GM19043 (cell line): Measurements from ENCODE around the gene ANKRD30A.
"Not testable (repeated sequence)": the region's sequence is repeated elsewhere in the genome, so short reads cannot be mapped to it uniquely, and the experiment has no call there.

ENCODE experiments used
- ATAC-seq: cut with Tn5 transposase; IDR thresholded peaks from one replicate; pipeline ENCODE4 v1.9.1; 2021; ENCODE audit warnings: low read depth; ENCODE audit not compliant: unreplicated experiment

ANKRD30A gene, protein sequence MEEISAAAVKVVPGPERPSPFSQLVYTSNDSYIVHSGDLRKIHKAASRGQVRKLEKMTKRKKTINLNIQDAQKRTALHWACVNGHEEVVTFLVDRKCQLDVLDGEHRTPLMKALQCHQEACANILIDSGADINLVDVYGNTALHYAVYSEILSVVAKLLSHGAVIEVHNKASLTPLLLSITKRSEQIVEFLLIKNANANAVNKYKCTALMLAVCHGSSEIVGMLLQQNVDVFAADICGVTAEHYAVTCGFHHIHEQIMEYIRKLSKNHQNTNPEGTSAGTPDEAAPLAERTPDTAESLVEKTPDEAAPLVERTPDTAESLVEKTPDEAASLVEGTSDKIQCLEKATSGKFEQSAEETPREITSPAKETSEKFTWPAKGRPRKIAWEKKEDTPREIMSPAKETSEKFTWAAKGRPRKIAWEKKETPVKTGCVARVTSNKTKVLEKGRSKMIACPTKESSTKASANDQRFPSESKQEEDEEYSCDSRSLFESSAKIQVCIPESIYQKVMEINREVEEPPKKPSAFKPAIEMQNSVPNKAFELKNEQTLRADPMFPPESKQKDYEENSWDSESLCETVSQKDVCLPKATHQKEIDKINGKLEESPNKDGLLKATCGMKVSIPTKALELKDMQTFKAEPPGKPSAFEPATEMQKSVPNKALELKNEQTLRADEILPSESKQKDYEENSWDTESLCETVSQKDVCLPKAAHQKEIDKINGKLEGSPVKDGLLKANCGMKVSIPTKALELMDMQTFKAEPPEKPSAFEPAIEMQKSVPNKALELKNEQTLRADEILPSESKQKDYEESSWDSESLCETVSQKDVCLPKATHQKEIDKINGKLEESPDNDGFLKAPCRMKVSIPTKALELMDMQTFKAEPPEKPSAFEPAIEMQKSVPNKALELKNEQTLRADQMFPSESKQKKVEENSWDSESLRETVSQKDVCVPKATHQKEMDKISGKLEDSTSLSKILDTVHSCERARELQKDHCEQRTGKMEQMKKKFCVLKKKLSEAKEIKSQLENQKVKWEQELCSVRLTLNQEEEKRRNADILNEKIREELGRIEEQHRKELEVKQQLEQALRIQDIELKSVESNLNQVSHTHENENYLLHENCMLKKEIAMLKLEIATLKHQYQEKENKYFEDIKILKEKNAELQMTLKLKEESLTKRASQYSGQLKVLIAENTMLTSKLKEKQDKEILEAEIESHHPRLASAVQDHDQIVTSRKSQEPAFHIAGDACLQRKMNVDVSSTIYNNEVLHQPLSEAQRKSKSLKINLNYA (N-terminal part only)

DNA sequence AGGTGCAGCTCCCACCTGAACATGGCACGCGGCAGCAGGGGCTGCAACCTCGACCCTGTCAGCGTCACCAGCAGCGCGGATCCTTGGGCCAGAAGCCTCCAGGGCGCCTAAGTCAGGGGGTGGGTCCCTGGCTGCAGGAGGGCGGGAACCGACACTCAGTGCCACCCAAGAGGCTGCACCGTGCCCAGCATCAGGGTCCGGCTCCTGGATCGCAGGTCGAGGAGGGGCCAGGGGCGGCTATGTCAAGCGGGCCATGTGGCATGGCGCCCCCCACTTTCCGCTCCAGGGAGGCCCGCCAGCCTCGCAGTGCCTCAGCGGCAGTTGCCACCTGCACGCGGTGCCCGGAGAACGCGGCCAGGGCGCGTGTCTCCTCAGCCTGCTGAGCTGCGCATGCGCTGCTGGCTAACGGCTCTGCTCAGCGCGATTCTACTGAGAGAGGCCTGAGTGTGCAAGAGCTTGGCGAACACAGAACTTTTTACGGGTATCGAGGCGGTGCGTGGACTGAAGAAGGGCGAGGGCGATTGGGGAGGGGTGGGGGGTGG is at the start of gene ANKRD30A:
Gene ANKRD30A, plus strand, starts transcription at position 408 of the 542 bp plus-strand sequence. CDS start 190 bp downstream, outside the sequence.
- ATAC-seq: no peak

DNA sequence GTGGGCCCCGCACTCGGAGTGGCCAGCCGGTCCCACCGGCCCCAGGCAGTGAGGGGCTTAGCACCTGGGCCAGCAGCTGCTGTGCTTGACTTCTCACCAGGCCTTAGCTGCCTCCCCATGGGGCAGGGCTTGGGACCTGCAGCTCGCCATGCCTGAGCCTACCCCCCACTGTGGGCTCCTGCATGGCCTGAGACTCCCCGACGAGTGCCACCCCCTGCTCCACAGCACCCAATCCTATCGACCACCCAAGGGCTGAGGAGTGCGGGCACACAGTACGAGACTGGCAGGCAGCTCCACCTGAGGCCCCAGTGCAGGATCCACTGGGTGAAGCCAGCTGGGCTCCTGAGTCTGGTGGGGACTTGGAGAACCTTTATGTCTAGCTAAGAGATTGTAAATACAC is 49.3 kb upstream of the ANKRD30A start:
- ATAC-seq: not testable (repeated sequence)

DNA sequence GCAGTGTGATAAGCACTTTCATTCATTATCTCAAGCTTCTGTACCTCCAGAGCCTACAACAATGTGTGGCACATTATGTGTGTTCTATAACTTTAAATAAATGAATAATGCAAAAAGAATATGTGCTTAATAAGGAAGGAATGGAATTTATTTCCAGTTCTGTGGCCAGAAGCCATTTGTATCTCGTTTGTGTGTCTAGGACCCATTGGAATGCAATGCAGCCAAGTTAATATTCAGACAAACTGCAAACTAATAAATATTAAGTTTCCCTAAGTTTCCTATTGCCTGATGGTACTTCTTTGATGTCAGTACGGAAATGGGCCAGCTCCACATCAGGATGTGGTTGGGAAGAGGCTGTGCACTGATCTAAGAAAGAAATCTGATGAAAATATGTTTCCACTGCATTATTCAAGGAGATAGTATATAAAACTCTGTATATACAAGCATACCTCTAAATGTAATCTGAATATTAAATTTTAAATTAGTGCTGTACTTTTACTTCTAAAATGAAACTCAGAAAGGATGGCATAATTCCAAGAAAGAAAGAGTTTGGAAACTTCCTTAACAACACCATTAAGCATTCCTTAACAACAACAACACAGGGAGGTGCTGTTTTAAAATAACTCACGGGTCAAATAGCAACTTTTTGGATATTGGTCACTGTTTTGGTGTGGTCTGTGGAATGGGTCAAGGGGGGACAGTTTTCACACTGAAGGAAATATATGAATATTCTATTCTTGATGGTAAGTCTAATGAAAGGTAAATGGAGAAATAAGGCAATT is 29.4 kb upstream of the ANKRD30A start:
- ATAC-seq: no peak

DNA sequence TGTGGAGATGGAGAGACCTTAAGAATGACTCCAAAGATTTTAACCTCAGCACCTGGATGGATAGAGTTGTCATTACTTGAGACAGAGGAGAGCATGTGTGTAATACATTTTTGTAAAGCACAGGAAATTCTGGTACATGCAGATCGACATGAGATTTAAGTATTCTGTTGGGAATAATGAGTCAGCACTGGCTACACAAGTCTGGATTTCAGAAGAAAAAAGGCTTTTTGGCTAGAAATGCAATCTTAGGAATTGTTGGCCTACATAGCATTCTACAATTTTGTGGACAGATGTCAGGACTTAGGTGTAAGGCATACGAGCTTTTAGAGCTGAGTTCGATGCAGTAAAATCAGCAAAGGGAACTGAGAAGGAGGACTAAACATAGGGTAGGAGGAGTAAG is 24.1 kb upstream of the ANKRD30A start:
- ATAC-seq: no peak

DNA sequence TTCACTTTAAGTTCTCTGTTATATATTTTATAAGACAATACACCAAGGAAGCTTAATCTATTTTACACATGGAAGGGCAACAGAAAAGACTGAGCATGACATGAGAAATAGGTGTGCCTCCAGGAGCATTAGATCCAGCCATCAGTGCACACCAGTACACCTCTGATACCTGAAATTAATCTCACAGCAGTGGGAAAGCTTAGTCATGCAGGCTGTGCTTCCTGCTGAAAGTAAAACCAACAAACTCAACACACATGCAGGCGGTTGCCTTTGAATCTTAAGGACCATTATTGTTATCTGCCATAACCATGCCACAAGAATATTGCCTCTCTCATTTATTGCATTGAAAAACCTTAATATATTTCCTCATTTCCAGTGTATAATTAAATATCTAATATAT is 16.4 kb upstream of the ANKRD30A start:
- no peak for ATAC-seq

DNA sequence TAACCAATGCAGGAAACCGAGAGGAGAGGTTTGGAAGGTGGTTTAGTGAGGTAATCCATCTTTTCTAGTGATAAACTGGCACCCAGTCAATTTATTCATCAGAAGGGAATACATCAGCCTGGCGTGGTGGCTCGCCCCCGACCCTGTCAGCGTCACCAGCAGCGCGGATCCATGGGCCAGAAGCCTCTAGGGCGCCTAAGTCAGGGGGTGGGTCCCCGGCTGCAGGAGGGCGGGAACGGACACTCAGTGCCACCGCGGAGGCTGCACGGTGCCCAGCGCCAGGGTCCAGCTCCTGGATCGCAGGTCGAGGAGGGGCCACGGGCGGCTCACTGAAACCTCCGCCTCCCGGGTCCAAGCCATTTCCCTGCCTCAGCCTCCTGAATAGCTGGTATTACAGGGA is 866 bp upstream of the ANKRD30A start:
- ATAC-seq: no peak

DNA sequence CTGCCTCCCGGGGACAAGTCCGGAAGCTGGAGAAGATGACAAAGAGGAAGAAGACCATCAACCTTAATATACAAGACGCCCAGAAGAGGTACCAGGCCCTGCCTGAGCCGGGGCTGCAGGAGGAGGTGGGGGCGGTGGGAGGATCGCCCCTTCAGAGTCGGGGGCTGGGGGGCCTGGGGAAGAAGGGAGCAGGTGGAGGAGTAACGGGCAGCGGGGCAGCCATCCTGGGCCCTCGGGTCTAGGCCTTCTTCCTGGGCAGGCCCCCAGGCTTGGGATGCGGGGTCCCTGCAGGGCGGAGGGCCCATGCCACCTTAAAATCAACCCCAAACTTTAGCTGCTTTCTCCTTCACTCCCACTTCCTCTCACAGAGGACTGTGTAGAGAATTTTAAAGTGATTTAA is 523 bp downstream of the ANKRD30A start:
- no peak for ATAC-seq

DNA sequence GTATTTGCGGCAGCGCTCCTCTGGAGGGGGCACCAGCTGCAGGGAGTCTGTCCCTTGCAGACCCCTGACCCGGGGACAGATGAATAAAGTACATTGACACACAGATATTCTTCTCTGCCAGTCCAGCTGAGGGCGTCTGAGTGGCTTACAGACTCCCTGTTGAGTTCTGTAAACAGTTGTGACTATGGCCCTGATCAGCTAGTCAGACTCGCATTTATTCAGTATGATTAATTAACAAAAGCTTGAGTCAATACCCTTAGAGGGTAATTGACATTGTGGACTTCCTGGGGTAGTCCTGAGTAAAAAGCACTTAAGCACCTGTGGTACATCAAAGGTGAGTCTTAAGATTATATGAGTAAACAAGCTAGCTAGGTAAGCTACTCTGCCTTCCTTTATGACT is 21.0 kb downstream of the ANKRD30A start:
- no peak for ATAC-seq

DNA sequence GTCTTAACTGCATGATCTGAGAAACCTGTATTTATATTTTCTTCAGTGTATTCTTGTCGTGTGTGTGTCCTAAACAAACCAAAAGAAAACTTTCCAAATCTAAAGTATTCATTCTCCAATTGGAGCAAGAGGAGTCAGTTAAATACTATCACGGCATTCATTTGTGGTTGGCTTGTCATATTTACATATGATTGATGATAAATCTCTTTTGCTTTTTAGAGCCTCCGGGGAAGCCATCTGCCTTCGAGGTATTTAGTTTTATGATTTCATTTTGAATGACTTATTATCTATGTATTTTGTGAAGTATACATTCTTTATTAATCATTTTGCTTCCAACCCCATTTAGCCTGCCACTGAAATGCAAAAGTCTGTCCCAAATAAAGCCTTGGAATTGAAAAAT is 37.0 kb downstream of the ANKRD30A start:
- not testable (repeated sequence) for ATAC-seq

DNA sequence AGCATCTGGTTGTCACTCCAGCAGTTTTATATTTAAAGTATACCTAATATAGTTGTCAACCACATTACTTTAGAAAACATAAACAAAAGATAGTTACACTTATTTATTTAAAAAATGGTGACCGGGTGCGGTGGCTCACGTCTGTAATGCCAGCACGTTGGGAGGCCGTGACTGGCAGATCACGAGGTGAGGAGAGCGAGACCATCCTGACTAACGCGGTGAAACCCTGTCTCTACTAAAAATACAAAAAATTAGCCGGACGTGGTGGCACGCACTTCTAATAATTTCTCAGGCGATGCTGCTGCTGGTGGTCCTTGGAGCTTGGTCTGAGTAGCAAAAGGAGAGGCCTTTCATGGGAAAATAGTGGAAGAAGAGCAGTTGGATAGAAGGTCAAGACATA is 46.5 kb downstream of the ANKRD30A start:
- ATAC-seq: not testable (repeated sequence)

DNA sequence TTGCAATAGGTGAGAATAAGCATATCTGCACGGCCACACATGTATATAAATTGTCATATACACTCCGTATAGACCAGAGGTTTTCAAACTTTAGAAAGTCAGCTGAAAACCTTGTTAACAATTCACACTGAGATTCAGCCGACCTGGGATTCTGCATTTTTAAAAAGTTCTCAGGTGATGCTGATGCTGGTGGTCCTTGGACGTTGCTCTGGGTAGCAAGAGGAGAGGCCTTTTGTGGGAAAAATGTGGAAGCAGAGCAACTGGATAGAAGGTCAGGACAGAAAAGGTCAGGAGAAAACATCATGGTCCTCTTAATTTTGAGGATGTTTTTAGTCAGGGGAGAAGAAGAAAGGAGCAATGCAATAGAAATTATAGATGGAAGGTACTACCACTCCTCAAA is 52.9 kb downstream of the ANKRD30A start:
- ATAC-seq: not testable (repeated sequence)

DNA sequence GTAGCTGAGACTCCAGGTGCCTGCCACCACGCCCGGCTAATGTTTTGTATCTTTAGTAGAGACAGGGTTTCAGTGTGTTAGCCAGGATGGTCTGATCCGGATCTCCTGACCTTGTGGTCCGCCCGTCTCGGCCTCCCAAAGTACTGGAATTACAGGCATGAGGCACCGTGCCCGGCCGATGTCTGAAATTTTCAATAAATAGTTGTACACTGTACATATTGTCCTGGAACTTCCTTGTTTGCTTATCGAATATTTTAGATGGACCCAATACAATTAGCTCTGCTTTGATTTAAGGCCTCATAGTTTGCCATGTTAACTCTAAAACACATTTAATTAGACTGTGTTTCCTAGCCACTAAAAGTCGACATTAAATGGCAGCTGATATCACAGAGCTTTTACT is 57.3 kb downstream of the ANKRD30A start:
- ATAC-seq: not testable (repeated sequence)

DNA sequence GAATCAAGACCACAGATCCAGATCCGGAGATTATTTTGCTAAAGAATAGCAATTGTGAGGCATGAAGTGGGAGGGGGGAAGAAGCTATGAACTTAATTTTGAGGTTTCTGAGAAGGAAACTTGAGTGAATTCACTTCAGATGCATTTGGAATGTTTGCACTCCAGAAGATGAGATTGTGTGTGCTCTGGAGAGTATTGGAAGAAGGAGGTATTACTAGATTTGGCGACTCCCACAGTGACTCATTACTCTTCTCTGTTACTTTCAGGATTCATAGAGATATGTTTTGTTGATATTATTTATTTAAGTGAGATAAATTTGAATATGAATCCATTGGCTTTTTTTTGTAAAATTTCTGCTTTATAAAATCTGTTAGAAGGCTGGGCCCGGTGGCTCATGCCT is 80.7 kb downstream of the ANKRD30A start:
- no peak for ATAC-seq

DNA sequence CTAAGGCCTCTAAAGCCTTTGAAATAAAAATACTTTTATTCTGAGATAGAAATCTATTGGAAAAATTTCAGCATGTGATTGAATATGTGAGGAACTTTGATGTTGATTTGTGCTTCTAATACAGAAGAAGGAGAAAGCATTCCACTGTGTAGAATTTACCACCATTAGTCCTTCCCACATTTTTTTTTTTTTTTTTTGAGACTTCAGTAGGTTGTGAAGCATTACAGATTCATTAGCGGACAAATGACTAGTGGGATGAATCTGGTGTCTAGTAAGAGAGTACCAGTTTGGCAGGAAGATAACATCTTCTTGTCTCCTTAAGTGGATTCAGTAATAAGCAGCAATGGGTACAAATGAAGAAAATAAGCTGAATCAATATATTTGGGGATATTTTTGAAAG is 95.5 kb downstream of the ANKRD30A start:
- ATAC-seq: no peak

DNA sequence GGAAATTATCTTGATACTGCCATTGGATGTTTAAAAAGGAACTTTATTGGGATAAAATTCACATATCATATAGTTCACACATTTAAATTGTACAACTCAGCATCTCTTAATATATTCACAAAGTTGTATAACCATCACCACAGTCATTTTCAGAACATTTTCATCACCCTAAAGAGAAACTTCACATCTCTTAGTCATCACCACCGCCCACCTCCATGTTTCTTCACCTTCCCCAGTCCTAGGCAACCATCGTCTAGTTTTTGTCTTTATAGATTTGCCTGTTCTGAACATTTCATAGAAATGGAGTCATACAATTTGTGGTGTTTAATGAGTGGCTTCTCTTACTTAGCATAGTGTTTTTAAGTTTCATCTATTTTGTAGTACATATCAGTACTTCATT is 96.6 kb downstream of the ANKRD30A start:
- no peak for ATAC-seq

DNA sequence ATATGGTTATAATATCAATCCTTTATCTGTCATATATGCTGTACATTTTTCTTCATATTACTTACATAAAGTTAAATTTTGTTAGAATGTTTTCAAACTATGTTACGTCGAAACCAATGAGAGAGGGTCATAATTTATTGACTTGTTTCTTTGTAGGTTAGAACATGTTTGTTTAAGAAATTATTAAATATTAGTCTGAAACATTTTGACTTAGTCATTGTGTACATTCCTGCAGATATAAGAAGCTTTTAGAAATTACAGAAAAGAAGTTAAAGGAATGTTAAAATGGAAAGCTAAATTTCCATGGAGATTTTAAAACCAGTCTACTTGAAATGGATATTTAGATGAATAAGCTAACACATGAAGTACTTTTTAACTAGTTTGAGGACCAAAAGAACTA is 99.8 kb downstream of the ANKRD30A start:
- ATAC-seq: no peak

DNA sequence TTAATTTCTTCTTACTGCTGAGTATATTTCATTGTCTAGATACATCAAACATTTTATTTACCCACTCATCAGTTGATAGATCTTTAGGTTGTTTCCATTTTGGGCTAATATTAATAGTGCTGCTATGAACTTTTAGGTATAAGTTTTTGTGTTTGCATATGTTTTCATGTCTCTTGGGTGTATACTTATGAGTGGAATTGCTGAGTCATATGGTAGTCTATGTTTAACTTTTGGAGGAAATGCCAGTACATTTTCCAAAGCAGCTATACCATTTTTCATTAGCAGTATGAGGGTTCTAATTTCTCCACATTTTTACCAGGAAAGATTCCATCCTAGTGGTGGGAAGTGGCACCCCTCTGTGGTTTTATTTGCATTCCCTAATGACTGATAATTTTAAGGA is 101.1 kb downstream of the ANKRD30A start:
- no peak for ATAC-seq

DNA sequence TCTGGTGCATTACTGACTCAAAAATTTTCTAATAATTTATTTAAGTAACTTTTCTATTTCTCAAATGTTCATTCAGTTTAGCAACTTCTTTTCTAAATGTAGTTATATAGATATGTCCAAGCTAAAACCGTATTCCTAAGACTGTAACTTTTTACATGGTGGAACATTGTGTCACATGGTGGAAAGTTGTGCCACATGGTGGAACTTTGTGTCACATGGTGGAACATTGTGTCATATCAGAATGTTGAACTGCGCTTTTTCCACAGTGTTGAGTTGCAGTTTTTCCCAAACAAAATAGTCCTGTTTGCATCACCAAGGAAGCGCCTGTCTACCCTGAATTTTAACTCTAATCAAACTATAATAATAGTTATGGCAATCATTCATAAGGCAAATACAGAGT is 109.3 kb downstream of the ANKRD30A start:
- ATAC-seq: no peak

DNA sequence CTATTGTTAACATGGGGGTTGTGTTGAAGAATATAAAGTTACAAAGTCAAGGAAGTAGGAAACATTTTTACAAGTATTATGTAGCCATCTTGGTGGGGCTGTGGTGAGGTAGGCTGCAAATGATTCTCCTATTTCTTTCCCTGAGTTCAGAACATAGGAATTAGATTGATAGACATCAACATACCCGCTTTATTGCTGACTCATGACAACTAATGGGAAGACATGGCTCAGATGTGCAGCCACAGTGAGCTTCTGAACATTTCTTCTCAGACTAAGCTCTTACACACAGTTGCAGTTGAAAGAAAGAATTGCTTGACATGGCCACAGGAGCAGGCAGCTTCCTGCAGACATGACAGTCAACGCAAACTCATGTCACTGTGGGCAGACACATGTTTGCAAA is 110.7 kb downstream of the ANKRD30A start:
- ATAC-seq: no peak

DNA sequence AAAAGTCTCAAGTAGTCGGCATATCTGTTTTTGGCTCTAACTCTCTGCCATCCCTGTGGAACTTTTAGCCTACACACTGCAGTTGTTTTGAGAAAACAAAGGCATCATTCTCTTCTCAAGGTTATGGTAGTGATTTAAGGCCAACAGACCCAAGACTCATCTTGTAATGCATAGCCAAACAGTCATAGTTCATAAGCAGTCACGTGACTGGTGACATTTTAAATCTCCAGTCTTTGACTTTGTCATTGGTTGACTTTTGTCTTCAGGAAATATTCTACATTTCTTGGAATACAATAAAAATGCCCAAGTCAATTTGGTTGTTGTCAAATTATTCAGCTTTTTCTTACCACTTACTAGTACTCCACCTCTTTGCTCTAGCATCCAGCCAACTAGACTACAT is 114.8 kb downstream of the ANKRD30A start:
- ATAC-seq: no peak
